Measurements from ENCODE around the gene HNRNPR.

GRCh38 chr1:23341931-23342692 lies 2.0 kb downstream of the HNRNPR start:
- TF ChIP-seq CTCF (IDR thresholded peaks at IDR 0.05), result no peak
- TF ChIP-seq POLR2A (IDR thresholded peaks at IDR 0.05), result no peak
